Neural progenitor cell (in vitro differentiated cells): ENCODE measurements around the gene PTPA. TPM values are rescaled to one million over a fixed set of nuclear protein-coding genes. Genes with fewer than 3 reads are reported as not detected.

ENCODE experiments used
- DNase-seq: peaks from one replicate; pipeline ENCODE4 v3.0.0-alpha.2; 2016; ENCODE audit warnings: low spot score
- H2AFZ ChIP-seq: fragments of 200-600 bp; sonication (generic); replicated peaks from 2 replicates; pipeline ENCODE4 v1.6.1; 2016; ENCODE audit warnings: antibody characterized with exemption
- H3F3A ChIP-seq: fragments of 200-600 bp; sonication (generic); 2 replicates; pipeline ENCODE4 v1.6.1; 2016; ENCODE audit warnings: antibody characterized with exemption, low read depth
- H3K27ac ChIP-seq: fragments of 200-600 bp; sonication (generic); 2 replicates; pipeline ENCODE4 v1.5.1; 2016; ENCODE audit warnings: mild to moderate bottlenecking
- H3K27me3 ChIP-seq: fragments of 200-600 bp; sonication (generic); 2 replicates; pipeline ENCODE4 v1.6.1; 2016; ENCODE audit warnings: mild to moderate bottlenecking, moderate library complexity
- H3K36me3 ChIP-seq: fragments of 200-600 bp; sonication (generic); 2 replicates; pipeline ENCODE4 v1.5.1; 2016
- H3K4me1 ChIP-seq: fragments of 200-600 bp; sonication (generic); 2 replicates; pipeline ENCODE4 v1.6.1; 2016; ENCODE audit warnings: mixed run types
- H3K4me2 ChIP-seq: fragments of 200-600 bp; sonication (generic); 2 replicates; pipeline ENCODE4 v1.6.1; 2016
- H3K4me3 ChIP-seq: fragments of 200-600 bp; sonication (generic); 2 replicates; pipeline ENCODE4 v1.5.1; 2016
- H3K79me2 ChIP-seq: fragments of 200-600 bp; sonication (generic); 2 replicates; pipeline ENCODE4 v1.6.1; 2016; ENCODE audit warnings: low read depth
- H3K9ac ChIP-seq: fragments of 200-600 bp; sonication (generic); 2 replicates; pipeline ENCODE4 v1.6.1; 2016
- H3K9me3 ChIP-seq: fragments of 200-600 bp; sonication (generic); 2 replicates; pipeline ENCODE4 v1.5.1; 2016; ENCODE audit warnings: low read depth
- H4K20me1 ChIP-seq: fragments of 200-600 bp; sonication (generic); 2 replicates; pipeline ENCODE4 v1.6.1; 2016; ENCODE audit warnings: low read depth
- H3K27ac Mint-ChIP-seq: 3 replicates; pipeline ENCODE4 v1.8.0; 2021; ENCODE audit warnings: mixed read lengths
- H3K27me3 Mint-ChIP-seq: 2 replicates; pipeline ENCODE4 v1.8.0; 2022; ENCODE audit warnings: low read depth, mild to moderate bottlenecking, inconsistent platforms, moderate library complexity, mixed read lengths; ENCODE audit not compliant: insufficient read depth
- H3K36me3 Mint-ChIP-seq: 3 replicates; pipeline ENCODE4 v1.8.0; 2021; ENCODE audit warnings: mixed read lengths
- H3K4me1 Mint-ChIP-seq: 3 replicates; pipeline ENCODE4 v1.8.0; 2021; ENCODE audit warnings: mixed read lengths
- H3K4me3 Mint-ChIP-seq: 3 replicates; pipeline ENCODE4 v1.8.0; 2021; ENCODE audit warnings: mild to moderate bottlenecking, moderate library complexity, mixed read lengths
- H3K9me3 Mint-ChIP-seq: 3 replicates; pipeline ENCODE4 v1.8.0; 2020; ENCODE audit warnings: mixed read lengths
- CTCF ChIP-seq: fragments of 200-600 bp; sonication (generic); IDR thresholded peaks from 2 replicates; pipeline ENCODE4 v1.5.1; 2017; ENCODE audit warnings: antibody characterized with exemption, mild to moderate bottlenecking
- EZH2 ChIP-seq: fragments of 200-600 bp; sonication (generic); IDR thresholded peaks from 2 replicates; pipeline ENCODE4 v1.6.1; 2017; ENCODE audit warnings: antibody characterized with exemption, mild to moderate bottlenecking, moderate library complexity
- EZH2phosphoT487 ChIP-seq: fragments of 200-600 bp; sonication (generic); IDR thresholded peaks from 2 replicates; pipeline ENCODE4 v1.6.1; 2017; ENCODE audit warnings: antibody characterized with exemption
- total RNA-seq: library from RNA; depleted of rRNA; stranded (reverse); fragments of >200 nt; gene quantifications from 2 replicates; pipeline ENCODE4 v1.2.3, GENCODE V29; 2015; ENCODE audit warnings: low replicate concordance

The PTPA gene
- total RNA-seq, 1 donor from 2014 or later: 82.4 TPM

- H3K9me3 ChIP-seq: no peaks in the 10 kb centered on the region
- no peak for DNase-seq
- no peak overlapping the region for H2AFZ ChIP-seq
- H4K20me1 ChIP-seq: no peaks in the 10 kb centered on the region
- Mint-ChIP-seq H3K4me3 (no peak overlapping the region), H3K4me1 (peaks cover 6% of the 10 kb centered on the region), H3K36me3 (peaks cover 4% of the 10 kb centered on the region), H3K27me3 (peaks cover 8% of the 10 kb centered on the region), H3K9me3 (no peaks in the 10 kb centered on the region), H3K27ac (no peak overlapping the region)
- H3K79me2 ChIP-seq: no peaks in the 10 kb centered on the region
- H3K36me3 ChIP-seq: no peaks in the 10 kb centered on the region
- no peak overlapping the region for H3K9ac ChIP-seq
- no peaks in the 10 kb centered on the region for H3K27me3 ChIP-seq
- no peak for TF ChIP-seq EZH2phosphoT487
- no peak for TF ChIP-seq CTCF
- no peak for TF ChIP-seq EZH2
- no peak overlapping the region for H3K4me3 ChIP-seq
- peaks cover 5% of the 10 kb centered on the region for H3F3A ChIP-seq
- H3K4me1 ChIP-seq: no peaks in the 10 kb centered on the region
- H3K4me2 ChIP-seq: no peak overlapping the region
- no peak overlapping the region for H3K27ac ChIP-seq
Observed at GRCh38 chr9:129094387-129095169, 16.6 kb upstream of the PTPA start.

- no peak for TF ChIP-seq EZH2phosphoT487
- no peak for TF ChIP-seq CTCF
- TF ChIP-seq EZH2: no peak
- H3K9me3 Mint-ChIP-seq: no peaks in the 10 kb centered on the region
- H3K27ac Mint-ChIP-seq: no peak overlapping the region
Observed at GRCh38 chr9:129095170-129095667, 16.0 kb upstream of the PTPA start.

DNA sequence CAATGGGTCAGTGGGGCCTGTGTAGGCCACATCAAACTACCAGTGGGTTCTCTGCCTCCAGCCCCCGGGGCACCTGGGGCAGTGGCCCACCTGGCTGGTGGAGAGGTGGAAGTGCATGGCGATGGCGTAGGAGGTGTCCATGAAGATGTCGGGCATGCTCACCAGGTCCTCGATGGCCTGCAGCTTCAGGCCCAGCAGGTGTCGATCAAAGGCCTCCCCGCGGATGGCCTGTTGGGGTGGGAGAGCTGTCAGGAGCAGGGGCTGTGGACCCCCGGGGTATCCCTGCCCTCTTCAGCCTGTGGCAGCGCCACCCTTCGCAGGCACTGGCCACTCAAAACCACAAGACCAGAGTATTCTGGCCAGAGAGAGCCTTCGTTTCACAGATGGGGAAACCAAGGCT lies 15.3 kb upstream of the PTPA start:
- Histone ChIP-seq H3F3A (no peaks in the 10 kb centered on the region), H3K9ac (no peak overlapping the region), H4K20me1 (no peaks in the 10 kb centered on the region), H3K27ac (no peak overlapping the region), H3K4me1 (no peaks in the 10 kb centered on the region), H3K9me3 (no peaks in the 10 kb centered on the region), H3K79me2 (no peaks in the 10 kb centered on the region), H3K36me3 (no peaks in the 10 kb centered on the region), H2AFZ (no peak overlapping the region), H3K4me2 (no peak overlapping the region), H3K4me3 (no peak overlapping the region), H3K27me3 (no peaks in the 10 kb centered on the region)
- Mint-ChIP-seq H3K27ac (no peak overlapping the region), H3K4me1 (peaks cover 6% of the 10 kb centered on the region), H3K4me3 (no peak overlapping the region), H3K9me3 (no peaks in the 10 kb centered on the region), H3K36me3 (peaks cover 4% of the 10 kb centered on the region), H3K27me3 (peaks cover 8% of the 10 kb centered on the region)
- TF ChIP-seq EZH2: no peak
- no peak for TF ChIP-seq CTCF
- TF ChIP-seq EZH2phosphoT487: no peak
- DNase-seq: no peak

More at GRCh38 chr9:129095170-129095667, 16.0 kb upstream of the PTPA start:
- Histone ChIP-seq H2AFZ (no peak overlapping the region), H3K79me2 (no peaks in the 10 kb centered on the region), H3K4me1 (no peaks in the 10 kb centered on the region), H3K36me3 (no peaks in the 10 kb centered on the region), H3K4me2 (no peak overlapping the region), H4K20me1 (no peaks in the 10 kb centered on the region), H3K27me3 (no peaks in the 10 kb centered on the region), H3K27ac (no peak overlapping the region), H3K9me3 (no peaks in the 10 kb centered on the region), H3K4me3 (no peak overlapping the region), H3F3A (peaks cover 1% of the 10 kb centered on the region), H3K9ac (no peak overlapping the region)
- DNase-seq: no peak
- Mint-ChIP-seq H3K4me3 (no peak overlapping the region), H3K27me3 (peaks cover 8% of the 10 kb centered on the region), H3K4me1 (peaks cover 6% of the 10 kb centered on the region), H3K36me3 (peaks cover 4% of the 10 kb centered on the region)
